GM12891 (cell line): ENCODE data around the gene NFKB2.

Source experiments
- PAX5 ChIP-seq: IDR thresholded peaks from 2 replicates; pipeline ENCODE4 v1.6.1; 2011; ENCODE audit warnings: low read length, moderate library complexity, mild to moderate bottlenecking; ENCODE audit not compliant: insufficient read depth, severe bottlenecking
- POLR2A ChIP-seq: IDR thresholded peaks from 2 replicates; pipeline ENCODE4 v1.6.1; 2011; ENCODE audit warnings: low read depth, low read length, control low read depth
- POLR2AphosphoS5 ChIP-seq: IDR thresholded peaks from 2 replicates; pipeline ENCODE4 v1.6.1; 2011; ENCODE audit warnings: low read depth, low read length, control low read depth
- POU2F2 ChIP-seq: IDR thresholded peaks from 2 replicates; pipeline ENCODE4 v1.6.1; 2011; ENCODE audit warnings: low read depth, mild to moderate bottlenecking, control low read depth, low read length, moderate library complexity
- SPI1 ChIP-seq: IDR thresholded peaks from 2 replicates; pipeline ENCODE4 v1.6.1; 2011; ENCODE audit warnings: low read depth, low read length, control low read depth
- TAF1 ChIP-seq: IDR thresholded peaks from 2 replicates; pipeline ENCODE4 v1.6.1; 2011; ENCODE audit warnings: low read depth, low read length, control low read depth

GRCh38 chr10:102400076-102400475 is 4.6 kb downstream of the NFKB2 start:
- TF ChIP-seq SPI1 (no peak), POLR2A (no peak; the same call in 1 of the 2 replicates), POU2F2 (no peak), POLR2AphosphoS5 (peak; percentile 12; the same call in 1 of the 2 replicates), TAF1 (no peak), PAX5 (no peak)
